ENCODE measurements around the gene MTIF3. TPM values are rescaled to one million over a fixed set of nuclear protein-coding genes. Genes with fewer than 3 reads are reported as not detected.

MTIF3 gene
- total RNA-seq, 1 experiment from 2014 or later: 42.0 TPM

GRCh38 chr13:27424246-27425157 lies 25.9 kb downstream of the MTIF3 start, which contains the start of gene GTF3A (continued):
- TF ChIP-seq PREB (CRISPR knock-in tag; IDR thresholded peaks at IDR 0.05; ENCODE audit: borderline replicate concordance) (peak; percentile 88; the same call in 1 of the 2 replicates), JAZF1 (CRISPR knock-in tag; IDR thresholded peaks at IDR 0.05) (no peak), FOXJ3 (CRISPR knock-in tag; IDR thresholded peaks at IDR 0.05; ENCODE audit: borderline replicate concordance) (peak; percentile 65; the same call in 1 of the 2 replicates), ZNF532 (CRISPR knock-in tag; IDR thresholded peaks at IDR 0.05; ENCODE audit: borderline replicate concordance) (no peak), ZNF219 (CRISPR knock-in tag; IDR thresholded peaks at IDR 0.05; ENCODE audit: borderline replicate concordance) (peak; percentile 94), ESRRA (CRISPR knock-in tag; IDR thresholded peaks at IDR 0.05; ENCODE audit: borderline replicate concordance) (peak; percentile 97), ZNF121 (CRISPR knock-in tag; IDR thresholded peaks at IDR 0.05) (no peak), PRRX2 (CRISPR knock-in tag; IDR thresholded peaks at IDR 0.05) (no peak), EMX1 (CRISPR knock-in tag; IDR thresholded peaks at IDR 0.05) (no peak), ARID4B (CRISPR knock-in tag; IDR thresholded peaks at IDR 0.05; ENCODE audit: borderline replicate concordance) (peak; percentile 95), MXD4 (CRISPR knock-in tag; IDR thresholded peaks at IDR 0.05; ENCODE audit: borderline replicate concordance) (no peak), HMGXB4 (CRISPR knock-in tag; IDR thresholded peaks at IDR 0.05) (peak; percentile 89; the same call in 1 of the 2 replicates), RELA (CRISPR knock-in tag; IDR thresholded peaks at IDR 0.05; ENCODE audit: borderline replicate concordance) (peak; percentile 95), ZSCAN18 (CRISPR knock-in tag; IDR thresholded peaks at IDR 0.05) (no peak), ATF1 (CRISPR knock-in tag; IDR thresholded peaks at IDR 0.05) (peak; percentile 97), MAX (CRISPR knock-in tag; IDR thresholded peaks at IDR 0.05) (peak; percentile 97), RORB (CRISPR knock-in tag; IDR thresholded peaks at IDR 0.05) (no peak), TCF7 (CRISPR knock-in tag; IDR thresholded peaks at IDR 0.05; ENCODE audit: low read depth) (peak; percentile 95; the same call in 1 of the 2 replicates), SOX15 (CRISPR knock-in tag; IDR thresholded peaks at IDR 0.05) (no peak), ELF4 (CRISPR knock-in tag; IDR thresholded peaks at IDR 0.05; ENCODE audit: low read depth) (peak; percentile 92; the same call in 1 of the 2 replicates), IRF2 (CRISPR knock-in tag; IDR thresholded peaks at IDR 0.05; ENCODE audit: borderline replicate concordance, low read depth) (peak; percentile 78; the same call in 1 of the 2 replicates), ZBTB21 (CRISPR knock-in tag; IDR thresholded peaks at IDR 0.05; ENCODE audit: borderline replicate concordance) (peak; percentile 90)
